Epithelial cell of esophagus (primary cell): ENCODE results near the gene ZNF780B.
A peak's percentile ranks its signal among the peaks of the same experiment; 100 is the strongest.

ENCODE experiments used
- DNase-seq: peaks from one replicate; pipeline ENCODE4 v3.0.0; 2010; ENCODE audit warnings: low read depth
- H3K4me3 ChIP-seq: 2 replicates; pipeline ENCODE4 v1.5.1; 2011; ENCODE audit warnings: mild to moderate bottlenecking, low read length, control low read depth
- TF ChIP-seq, protein P1 (sequence below): IDR thresholded peaks from 2 replicates; pipeline ENCODE4 v1.5.1; 2011; ENCODE audit warnings: low read depth, mild to moderate bottlenecking, low read length, control low read depth, inconsistent platforms; ENCODE audit not compliant: insufficient read depth; ENCODE audit errors: missing control alignments

The ZNF780B gene

DNA sequence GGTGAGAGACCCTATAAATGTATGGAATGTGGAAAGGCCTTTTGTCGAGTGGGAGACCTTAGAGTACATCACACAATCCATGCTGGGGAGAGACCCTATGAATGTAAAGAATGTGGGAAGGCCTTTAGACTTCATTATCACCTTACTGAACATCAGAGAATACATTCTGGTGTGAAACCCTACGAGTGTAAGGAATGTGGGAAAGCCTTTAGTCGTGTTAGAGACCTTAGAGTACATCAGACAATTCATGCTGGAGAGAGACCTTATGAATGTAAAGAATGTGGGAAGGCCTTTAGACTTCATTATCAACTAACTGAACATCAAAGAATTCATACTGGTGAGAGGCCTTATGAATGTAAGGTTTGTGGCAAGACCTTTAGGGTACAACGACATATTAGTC lies 42.0 kb downstream of the ZNF780B start:
- TF ChIP-seq, protein P1, sequence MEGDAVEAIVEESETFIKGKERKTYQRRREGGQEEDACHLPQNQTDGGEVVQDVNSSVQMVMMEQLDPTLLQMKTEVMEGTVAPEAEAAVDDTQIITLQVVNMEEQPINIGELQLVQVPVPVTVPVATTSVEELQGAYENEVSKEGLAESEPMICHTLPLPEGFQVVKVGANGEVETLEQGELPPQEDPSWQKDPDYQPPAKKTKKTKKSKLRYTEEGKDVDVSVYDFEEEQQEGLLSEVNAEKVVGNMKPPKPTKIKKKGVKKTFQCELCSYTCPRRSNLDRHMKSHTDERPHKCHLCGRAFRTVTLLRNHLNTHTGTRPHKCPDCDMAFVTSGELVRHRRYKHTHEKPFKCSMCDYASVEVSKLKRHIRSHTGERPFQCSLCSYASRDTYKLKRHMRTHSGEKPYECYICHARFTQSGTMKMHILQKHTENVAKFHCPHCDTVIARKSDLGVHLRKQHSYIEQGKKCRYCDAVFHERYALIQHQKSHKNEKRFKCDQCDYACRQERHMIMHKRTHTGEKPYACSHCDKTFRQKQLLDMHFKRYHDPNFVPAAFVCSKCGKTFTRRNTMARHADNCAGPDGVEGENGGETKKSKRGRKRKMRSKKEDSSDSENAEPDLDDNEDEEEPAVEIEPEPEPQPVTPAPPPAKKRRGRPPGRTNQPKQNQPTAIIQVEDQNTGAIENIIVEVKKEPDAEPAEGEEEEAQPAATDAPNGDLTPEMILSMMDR: no peak
- H3K4me3 ChIP-seq: no peak overlapping the region
- no peak for DNase-seq

DNA sequence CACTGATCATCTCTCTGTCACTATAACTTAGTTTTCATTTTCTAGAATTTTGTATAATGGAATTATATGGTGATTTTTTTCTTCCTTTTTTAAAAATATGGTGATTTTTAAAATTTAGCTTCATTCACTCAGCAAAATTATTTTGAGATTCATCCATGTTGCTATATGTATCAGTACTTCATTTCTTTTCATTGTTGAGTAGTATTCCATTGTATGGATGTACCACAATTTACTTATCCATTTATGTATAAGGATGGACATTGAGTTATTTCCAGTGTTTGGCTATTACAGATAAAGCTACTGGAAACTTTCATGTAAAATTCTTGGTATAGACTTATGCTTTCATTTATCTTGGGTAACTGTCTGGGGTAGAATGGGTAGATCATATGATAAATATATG lies 46.4 kb downstream of the ZNF780B start:
- TF ChIP-seq, protein P1: no peak

DNA sequence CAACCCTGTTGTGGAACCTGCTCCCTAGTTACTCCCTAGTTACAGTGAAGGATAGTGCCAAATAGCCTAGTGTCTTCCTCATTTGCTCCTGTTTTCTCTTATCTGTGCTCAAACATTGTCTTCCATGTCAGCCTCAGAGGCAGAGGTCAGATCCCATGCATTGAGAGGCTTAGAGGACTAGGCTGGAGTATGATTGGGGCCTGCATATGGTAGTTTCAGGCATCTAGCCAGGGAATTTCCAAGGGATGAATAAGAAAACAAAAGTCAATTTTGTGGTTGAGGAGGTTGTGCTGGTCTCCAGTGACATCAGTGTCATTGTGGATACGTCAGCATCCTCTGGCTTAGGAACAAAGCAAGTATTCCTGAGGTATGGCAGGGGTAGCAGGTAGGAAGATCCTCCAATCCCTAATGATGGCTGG lies 49.7 kb downstream of the ZNF780B start:
- TF ChIP-seq, protein P1: no peak
- peak; percentile 68 for DNase-seq
- H3K4me3 ChIP-seq: no peak overlapping the region

More for the DNA sequence above, 46.4 kb downstream of the ZNF780B start:
- H3K4me3 ChIP-seq: no peak overlapping the region
- DNase-seq: no peak

DNA sequence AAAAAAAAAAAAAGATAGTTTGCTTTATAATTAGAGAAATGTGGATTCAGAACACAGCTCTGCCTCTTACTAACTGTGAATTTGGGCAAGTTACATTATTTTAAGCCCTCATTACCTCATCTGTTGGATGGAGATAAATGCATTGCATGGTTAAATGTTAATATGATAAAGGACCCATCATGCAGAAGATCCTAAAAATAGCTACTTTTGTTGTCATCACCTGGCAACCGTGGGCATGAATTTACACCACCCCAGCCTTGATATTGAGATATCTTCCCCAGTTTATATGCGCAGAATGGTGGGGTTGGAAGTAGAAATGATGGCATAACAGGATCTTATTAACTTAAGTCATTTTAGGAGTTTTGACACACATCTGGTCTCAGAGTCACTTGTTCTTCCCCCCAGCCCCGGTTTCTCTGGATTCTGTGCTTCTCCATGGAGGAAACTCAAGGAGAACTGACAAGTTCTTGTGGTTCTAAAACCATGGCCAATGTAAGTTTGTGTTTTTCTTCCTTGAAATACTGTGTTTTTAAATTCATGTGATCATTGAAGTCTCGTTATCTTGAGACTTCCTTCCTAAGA lies 50.2 kb downstream of the ZNF780B start:
- TF ChIP-seq, protein P1: no peak
- H3K4me3 ChIP-seq: no peak overlapping the region
- no peak for DNase-seq

DNA sequence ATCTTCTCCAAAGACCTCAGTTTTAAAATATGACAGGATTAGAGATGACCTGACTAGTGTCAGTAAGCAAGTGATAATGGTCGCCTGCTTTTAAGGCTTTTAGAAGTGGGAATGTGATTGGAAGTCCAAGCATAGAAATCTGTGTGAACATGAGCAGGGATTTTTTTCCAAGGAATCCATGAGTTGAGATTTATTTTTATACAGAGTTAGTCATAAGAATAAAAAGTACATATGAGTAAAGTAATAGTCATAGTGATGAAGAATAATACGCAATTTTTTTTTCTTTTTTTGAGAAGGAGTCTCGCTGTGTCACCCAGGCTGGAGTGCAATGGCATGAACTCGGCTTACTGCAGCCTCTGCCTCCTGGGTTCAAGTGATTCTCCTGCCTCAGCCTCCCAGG lies 57.5 kb downstream of the ZNF780B start:
- no peak overlapping the region for H3K4me3 ChIP-seq
- peak; percentile 55 for DNase-seq
- TF ChIP-seq, protein P1: no peak

DNA sequence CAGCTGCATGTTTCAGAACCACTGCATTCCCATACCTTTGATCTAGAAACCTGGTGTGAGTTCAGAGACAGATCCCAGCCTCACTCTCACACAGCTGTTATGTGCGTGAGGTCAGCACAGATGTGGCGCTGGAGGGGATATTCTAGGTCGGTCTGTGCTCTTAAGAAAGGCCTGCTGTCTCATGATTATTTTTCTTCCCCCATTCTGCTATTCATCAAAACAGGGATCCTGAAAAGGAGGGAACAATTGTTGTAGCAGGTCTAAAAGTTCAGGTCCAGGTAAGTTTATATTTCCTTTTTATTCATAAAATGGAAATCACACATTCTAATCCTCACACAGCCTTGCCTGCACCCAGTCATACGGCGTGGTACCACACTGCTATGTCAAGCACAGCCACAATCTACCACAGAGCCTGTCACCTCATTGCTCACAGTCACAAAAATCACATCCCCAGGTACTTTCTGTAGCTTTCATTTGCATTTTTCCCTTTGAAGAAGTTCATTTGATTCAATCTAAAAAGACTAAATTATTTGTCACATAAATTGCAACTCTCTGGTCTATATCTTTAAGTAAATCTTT lies 58.3 kb downstream of the ZNF780B start:
- H3K4me3 ChIP-seq: peak overlapping the region; percentile 95
- peak; percentile 5 for DNase-seq
- TF ChIP-seq, protein P1: no peak

DNA sequence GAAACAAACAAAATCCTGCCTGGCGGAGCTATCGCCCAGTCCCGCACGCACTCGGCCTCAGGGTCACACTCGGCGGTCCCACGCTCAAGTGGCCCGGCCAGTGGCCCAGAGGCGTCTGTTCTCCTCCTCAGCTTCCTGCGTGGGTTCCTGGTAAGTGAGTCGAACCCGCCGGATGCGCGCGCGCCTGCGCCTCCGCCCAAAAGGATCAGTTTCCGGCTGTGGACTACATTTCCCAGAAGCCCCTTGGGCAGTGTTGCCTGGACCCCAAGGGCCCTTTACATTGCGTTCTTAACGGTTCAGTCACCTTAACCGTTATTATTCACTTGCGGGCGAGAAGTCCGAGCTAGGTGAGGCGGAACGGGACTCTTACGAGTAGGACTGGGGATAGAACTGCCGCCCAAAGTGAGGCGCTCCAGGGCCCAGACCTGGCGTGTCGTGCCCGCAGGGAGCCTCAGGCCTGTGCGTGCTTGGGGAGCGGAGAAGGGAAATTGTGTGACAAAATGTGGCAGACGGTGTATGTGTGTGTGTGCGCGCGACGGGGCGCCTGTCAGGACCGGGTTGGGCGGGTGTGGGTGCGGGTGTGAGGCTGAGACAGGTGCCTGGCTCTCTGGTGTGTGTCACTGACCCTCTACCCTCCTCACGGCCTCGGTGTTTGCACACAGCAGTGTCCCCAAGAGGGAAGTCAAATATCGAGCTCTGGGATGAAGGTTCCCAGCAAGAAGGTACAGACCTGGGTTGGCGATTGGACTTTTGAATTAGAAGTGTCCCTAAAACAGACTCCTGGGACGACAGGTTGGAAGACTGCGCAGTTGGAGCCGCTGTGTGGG lies 59.0 kb downstream of the ZNF780B start, which contains the start of gene ZNF546:
ZNF546 (plus strand) TSS at position 250 of the 827 bp plus-strand sequence. CDS start 1,267 bp downstream, outside the sequence.
- TF ChIP-seq, protein P1: no peak
- H3K4me3 ChIP-seq: peak within 1 kb of the TSS; percentile 95
- peak; percentile 89 for DNase-seq
